H1 (cell line): ENCODE measurements around the gene SNRPA1.

Experiments used
- BCL11A ChIP-seq, 2 experiments: IDR thresholded peaks; one replicate each; pipeline ENCODE4 v1.6.1; 2011; ENCODE audit warnings: low read depth in 2 of 2, low read length in 2 of 2, mild to moderate bottlenecking in 2 of 2
- CEBPB ChIP-seq: IDR thresholded peaks from 2 replicates; pipeline ENCODE4 v1.6.1; 2012; ENCODE audit warnings: low read depth, low read length
- CTCF ChIP-seq, 3 experiments: IDR thresholded peaks; 1 replicate in 2 of 3; 2 replicates in 1 of 3; pipeline versions ENCODE4 v1.5.1 to v1.6.1; 2011; ENCODE audit warnings: low read length in 3 of 3, mild to moderate bottlenecking in 3 of 3, inconsistent platforms in 2 of 3, low read depth in 1 of 3, moderate library complexity in 1 of 3; ENCODE audit not compliant: insufficient read depth in 1 of 3; ENCODE audit errors: control extremely low read depth in 1 of 3
- EZH2 ChIP-seq: fragments of 200-600 bp; sonication (generic); IDR thresholded peaks from 2 replicates; pipeline ENCODE4 v1.7.1; 2012; ENCODE audit warnings: low read depth, mild to moderate bottlenecking, moderate library complexity, low read length, inconsistent platforms; ENCODE audit not compliant: severe bottlenecking
- POLR2A ChIP-seq, 2 experiments: IDR thresholded peaks; 1 replicate in 1 of 2; 2 replicates in 1 of 2; pipeline ENCODE4 v1.6.1; 2011; ENCODE audit warnings: low read depth in 2 of 2, low read length in 2 of 2, mild to moderate bottlenecking in 2 of 2; ENCODE audit errors: control extremely low read depth in 1 of 2
- POLR2AphosphoS5 ChIP-seq: IDR thresholded peaks from 2 replicates; pipeline ENCODE4 v1.6.1; 2011; ENCODE audit warnings: low read depth, low read length
- RAD21 ChIP-seq, 2 experiments: IDR thresholded peaks in 1 of 2; conservative IDR thresholded peaks in 1 of 2; 2 replicates each; pipeline ENCODE4 v1.6.1; 2011; ENCODE audit warnings: low read depth in 2 of 2, low read length in 2 of 2, improper control_type of control experiment in 1 of 2, inconsistent platforms in 1 of 2, mild to moderate bottlenecking in 1 of 2, moderate library complexity in 1 of 2
- TEAD4 ChIP-seq: IDR thresholded peaks from 2 replicates; pipeline ENCODE4 v1.6.1; 2012; ENCODE audit warnings: low read depth, low read length, inconsistent platforms, mixed read lengths
- TF ChIP-seq, protein P1 (sequence below): IDR thresholded peaks from 2 replicates; pipeline ENCODE4 v1.6.1; 2011; ENCODE audit warnings: low read depth, mild to moderate bottlenecking, low read length; ENCODE audit not compliant: insufficient read depth

DNA sequence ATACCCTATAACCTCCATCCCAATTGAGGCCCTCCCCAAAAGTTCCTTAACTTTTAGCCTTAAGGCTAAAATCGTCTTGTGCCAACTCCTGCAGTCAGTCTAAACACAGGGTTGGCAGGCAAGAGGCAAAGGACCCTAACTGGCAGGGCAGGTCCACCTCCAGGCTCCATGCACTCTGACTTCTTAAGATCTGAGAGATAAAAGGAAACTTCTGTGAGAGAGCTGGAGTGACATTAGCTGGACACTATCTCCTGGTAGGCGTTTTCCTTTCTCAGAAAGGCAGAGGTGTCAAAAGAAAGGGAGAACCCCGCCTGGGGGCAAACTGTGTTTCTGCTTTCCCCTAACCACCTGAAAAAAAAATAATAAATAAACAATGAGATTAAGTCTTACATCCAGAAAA lies 46.8 kb downstream of the SNRPA1 start:
- TF ChIP-seq POLR2AphosphoS5 (no peak), CTCF (IDR thresholded peaks at IDR 0.05; ENCODE audit: control extremely low read depth in 1 of 3, insufficient read depth in 1 of 3, low read depth in 1 of 3, low read length in 3 of 3) (no peak), POLR2A (IDR thresholded peaks at IDR 0.05; ENCODE audit: control extremely low read depth in 1 of 2, low read depth in 2 of 2, low read length in 2 of 2) (no peak), RAD21 (IDR thresholded peaks at IDR 0.05 in 1 of 2, conservative IDR thresholded peaks at IDR 0.05 in 1 of 2; ENCODE audit: low read depth in 2 of 2, low read length in 2 of 2) (no peak), BCL11A (IDR thresholded peaks at IDR 0.05; ENCODE audit: low read depth in 2 of 2, low read length in 2 of 2) (no peak), CEBPB (no peak), EZH2 (no peak), TEAD4 (no peak)
- TF ChIP-seq, protein P1, sequence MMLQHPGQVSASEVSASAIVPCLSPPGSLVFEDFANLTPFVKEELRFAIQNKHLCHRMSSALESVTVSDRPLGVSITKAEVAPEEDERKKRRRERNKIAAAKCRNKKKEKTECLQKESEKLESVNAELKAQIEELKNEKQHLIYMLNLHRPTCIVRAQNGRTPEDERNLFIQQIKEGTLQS, result no peak
